ENCODE measurements around the gene ACSS1.

The ACSS1 gene

GRCh38 chr20:25049261-25050060 lies 8.5 kb downstream of the ACSS1 start:
- Histone ChIP-seq H3K4me2 (ENCODE audit: low read length) (no peak overlapping the region), H3K23ac (ENCODE audit: low read length) (no peak overlapping the region), H4K91ac (ENCODE audit: low read depth, low read length) (no peak overlapping the region), H3K79me2 (ENCODE audit: control insufficient read depth, insufficient read depth, low read length, poor library complexity) (no peaks in the 10 kb centered on the region), H3K27ac (ENCODE audit: low read depth, low read length) (no peak overlapping the region), H3K9me3 (ENCODE audit: insufficient read depth, low read depth, low read length) (peaks cover 1% of the 10 kb centered on the region), H3K14ac (ENCODE audit: low read length) (no peak overlapping the region), H3K4ac (ENCODE audit: low read depth, low read length) (no peak overlapping the region), H2AFZ (ENCODE audit: insufficient read depth, low read length, poor library complexity) (no peak overlapping the region), H2BK120ac (ENCODE audit: insufficient read depth, low read length, poor library complexity) (no peak overlapping the region), H3K79me1 (ENCODE audit: low read length) (no peaks in the 10 kb centered on the region), H3K4me3 (ENCODE audit: low read depth, low read length) (no peak overlapping the region), H3K18ac (ENCODE audit: low read length) (no peak overlapping the region), H2BK5ac (ENCODE audit: low read depth, low read length, poor library complexity) (no peak overlapping the region), H2AK5ac (ENCODE audit: low read length) (no peak overlapping the region), H3K4me1 (ENCODE audit: control insufficient read depth in 1 of 2, insufficient read depth in 2 of 2, low read length in 2 of 2) (no peaks in the 10 kb centered on the region), H3K27me3 (ENCODE audit: insufficient read depth, low read length) (no peaks in the 10 kb centered on the region), H2BK12ac (ENCODE audit: low read length) (no peak overlapping the region), H3K9ac (ENCODE audit: low read length) (no peak overlapping the region), H3K36me3 (ENCODE audit: control insufficient read depth in 1 of 2, insufficient read depth in 2 of 2, low read length in 2 of 2) (no peaks in the 10 kb centered on the region), H4K12ac (ENCODE audit: low read depth, low read length) (no peak overlapping the region), H4K8ac (ENCODE audit: low read depth, low read length) (no peak overlapping the region)
- WGBS (ENCODE audit: extremely low coverage, insufficient coverage, insufficient read length), result no CpG with 5 or more reads among the region's 16 CpGs
- DNase-seq, result peak; percentile 61 to 83

- Histone ChIP-seq H2BK5ac (ENCODE audit: low read depth, low read length, poor library complexity) (no peak overlapping the region), H3K36me3 (ENCODE audit: control insufficient read depth in 1 of 2, insufficient read depth in 2 of 2, low read length in 2 of 2) (no peaks in the 10 kb centered on the region), H2BK12ac (ENCODE audit: low read length) (no peak overlapping the region), H2BK120ac (ENCODE audit: insufficient read depth, low read length, poor library complexity) (no peak overlapping the region), H2AK5ac (ENCODE audit: low read length) (no peak overlapping the region), H3K4me1 (ENCODE audit: control insufficient read depth in 1 of 2, insufficient read depth in 2 of 2, low read length in 2 of 2) (no peaks in the 10 kb centered on the region), H3K27me3 (ENCODE audit: insufficient read depth, low read length) (no peaks in the 10 kb centered on the region), H3K4ac (ENCODE audit: low read depth, low read length) (no peak overlapping the region), H3K18ac (ENCODE audit: low read length) (no peak overlapping the region), H3K79me2 (ENCODE audit: control insufficient read depth, insufficient read depth, low read length, poor library complexity) (no peaks in the 10 kb centered on the region), H3K4me2 (ENCODE audit: low read length) (no peak overlapping the region), H2AFZ (ENCODE audit: insufficient read depth, low read length, poor library complexity) (no peak overlapping the region), H3K4me3 (ENCODE audit: low read depth, low read length) (no peak overlapping the region), H4K91ac (ENCODE audit: low read depth, low read length) (no peak overlapping the region), H4K12ac (ENCODE audit: low read depth, low read length) (no peak overlapping the region), H3K14ac (ENCODE audit: low read length) (no peak overlapping the region), H3K9me3 (ENCODE audit: insufficient read depth, low read depth, low read length) (peaks cover 1% of the 10 kb centered on the region), H3K79me1 (ENCODE audit: low read length) (no peaks in the 10 kb centered on the region), H3K23ac (ENCODE audit: low read length) (no peak overlapping the region), H3K9ac (ENCODE audit: low read length) (no peak overlapping the region), H3K27ac (ENCODE audit: low read depth, low read length) (no peak overlapping the region), H4K8ac (ENCODE audit: low read depth, low read length) (no peak overlapping the region)
- DNase-seq, result no peak
- WGBS (ENCODE audit: extremely low coverage, insufficient coverage, insufficient read length), result no CpG with 5 or more reads among the region's 8 CpGs
These were observed 9.4 kb downstream of the ACSS1 start for GRCh38 chr20:25048519-25048952.

- Histone ChIP-seq H4K8ac (ENCODE audit: low read depth, low read length) (no peak overlapping the region), H3K79me2 (ENCODE audit: control insufficient read depth, insufficient read depth, low read length, poor library complexity) (no peaks in the 10 kb centered on the region), H2AFZ (ENCODE audit: insufficient read depth, low read length, poor library complexity) (no peak overlapping the region), H3K36me3 (ENCODE audit: control insufficient read depth in 1 of 2, insufficient read depth in 2 of 2, low read length in 2 of 2) (no peaks in the 10 kb centered on the region), H3K4me1 (ENCODE audit: control insufficient read depth in 1 of 2, insufficient read depth in 2 of 2, low read length in 2 of 2) (no peaks in the 10 kb centered on the region), H3K14ac (ENCODE audit: low read length) (no peak overlapping the region), H4K12ac (ENCODE audit: low read depth, low read length) (no peak overlapping the region), H4K91ac (ENCODE audit: low read depth, low read length) (no peak overlapping the region), H3K9ac (ENCODE audit: low read length) (no peak overlapping the region), H3K27me3 (ENCODE audit: insufficient read depth, low read length) (no peaks in the 10 kb centered on the region), H3K23ac (ENCODE audit: low read length) (no peak overlapping the region), H2BK120ac (ENCODE audit: insufficient read depth, low read length, poor library complexity) (no peak overlapping the region), H2BK12ac (ENCODE audit: low read length) (no peak overlapping the region), H3K79me1 (ENCODE audit: low read length) (no peaks in the 10 kb centered on the region), H3K4me2 (ENCODE audit: low read length) (no peak overlapping the region), H3K27ac (ENCODE audit: low read depth, low read length) (no peak overlapping the region), H2BK5ac (ENCODE audit: low read depth, low read length, poor library complexity) (no peak overlapping the region), H3K18ac (ENCODE audit: low read length) (no peak overlapping the region), H3K4me3 (ENCODE audit: low read depth, low read length) (no peak overlapping the region), H3K9me3 (ENCODE audit: insufficient read depth, low read depth, low read length) (peaks cover 1% of the 10 kb centered on the region), H3K4ac (ENCODE audit: low read depth, low read length) (no peak overlapping the region), H2AK5ac (ENCODE audit: low read length) (no peak overlapping the region)
- no CpG with 5 or more reads among the region's 13 CpGs for WGBS (ENCODE audit: extremely low coverage, insufficient coverage, insufficient read length)
- no peak for DNase-seq
These were observed 10.2 kb downstream of the ACSS1 start for GRCh38 chr20:25047766-25048165.

- H3K36me3 ChIP-seq (ENCODE audit: control insufficient read depth in 1 of 2, insufficient read depth in 2 of 2, low read length in 2 of 2), result no peaks in the 10 kb centered on the region
- no peak overlapping the region for H3K18ac ChIP-seq (ENCODE audit: low read length)
- H2BK120ac ChIP-seq (ENCODE audit: insufficient read depth, low read length, poor library complexity), result no peak overlapping the region
- no peak overlapping the region for H2AK5ac ChIP-seq (ENCODE audit: low read length)
- no peaks in the 10 kb centered on the region for H3K79me1 ChIP-seq (ENCODE audit: low read length)
- WGBS (ENCODE audit: extremely low coverage, insufficient coverage, insufficient read length), result no CpG with 5 or more reads among the region's 21 CpGs
- H3K9ac ChIP-seq (ENCODE audit: low read length), result no peak overlapping the region
- H3K4ac ChIP-seq (ENCODE audit: low read depth, low read length), result no peak overlapping the region
- no peak overlapping the region for H2BK12ac ChIP-seq (ENCODE audit: low read length)
- no peak overlapping the region for H3K23ac ChIP-seq (ENCODE audit: low read length)
- H4K8ac ChIP-seq (ENCODE audit: low read depth, low read length), result no peak overlapping the region
- no peak overlapping the region for H2AFZ ChIP-seq (ENCODE audit: insufficient read depth, low read length, poor library complexity)
- peaks cover 1% of the 10 kb centered on the region for H3K9me3 ChIP-seq (ENCODE audit: insufficient read depth, low read depth, low read length)
- no peaks in the 10 kb centered on the region for H3K79me2 ChIP-seq (ENCODE audit: control insufficient read depth, insufficient read depth, low read length, poor library complexity)
- H4K12ac ChIP-seq (ENCODE audit: low read depth, low read length), result no peak overlapping the region
- H3K14ac ChIP-seq (ENCODE audit: low read length), result no peak overlapping the region
- H3K27me3 ChIP-seq (ENCODE audit: insufficient read depth, low read length), result no peaks in the 10 kb centered on the region
- no peak for DNase-seq
- no peak overlapping the region for H2BK5ac ChIP-seq (ENCODE audit: low read depth, low read length, poor library complexity)
- no peak overlapping the region for H3K4me2 ChIP-seq (ENCODE audit: low read length)
- no peak overlapping the region for H3K4me3 ChIP-seq (ENCODE audit: low read depth, low read length)
- no peak overlapping the region for H4K91ac ChIP-seq (ENCODE audit: low read depth, low read length)
- no peak overlapping the region for H3K27ac ChIP-seq (ENCODE audit: low read depth, low read length)
- H3K4me1 ChIP-seq (ENCODE audit: control insufficient read depth in 1 of 2, insufficient read depth in 2 of 2, low read length in 2 of 2), result no peaks in the 10 kb centered on the region
These were observed 10.9 kb downstream of the ACSS1 start for GRCh38 chr20:25046736-25047666.
